OCI-LY1 (cell line): ENCODE data around the gene TPRKB.

Source experiments
- CTCF ChIP-seq: fragments of 200-600 bp; sonication (generic), shearing (Covaris generic); IDR thresholded peaks from 2 replicates; pipeline ENCODE4 v1.5.1; 2017; ENCODE audit warnings: mild to moderate bottlenecking, antibody characterized with exemption, low read length, moderate library complexity, mixed read lengths
- EZH2 ChIP-seq: fragments of 200-600 bp; sonication (generic), shearing (Covaris generic); IDR thresholded peaks from 2 replicates; pipeline ENCODE4 v1.8.0; 2017; ENCODE audit warnings: borderline replicate concordance, mixed run types, mild to moderate bottlenecking, antibody characterized with exemption, low read length, moderate library complexity, mixed read lengths

- TF ChIP-seq CTCF (no peak), EZH2 (no peak)
Measured at GRCh38 chr2:73772819-73773218, 35.7 kb upstream of the TPRKB start.
